GM21576 (cell line): ENCODE results near the gene CADPS.
"Not testable (repeated sequence)": the region's sequence is repeated elsewhere in the genome, so short reads cannot be mapped to it uniquely, and the experiment has no call there.

Experiments
- ATAC-seq: cut with Tn5 transposase; IDR thresholded peaks from one replicate; pipeline ENCODE4 v1.9.1; 2021; ENCODE audit warnings: mild to moderate bottlenecking, moderate library complexity; ENCODE audit not compliant: unreplicated experiment

CADPS gene

DNA sequence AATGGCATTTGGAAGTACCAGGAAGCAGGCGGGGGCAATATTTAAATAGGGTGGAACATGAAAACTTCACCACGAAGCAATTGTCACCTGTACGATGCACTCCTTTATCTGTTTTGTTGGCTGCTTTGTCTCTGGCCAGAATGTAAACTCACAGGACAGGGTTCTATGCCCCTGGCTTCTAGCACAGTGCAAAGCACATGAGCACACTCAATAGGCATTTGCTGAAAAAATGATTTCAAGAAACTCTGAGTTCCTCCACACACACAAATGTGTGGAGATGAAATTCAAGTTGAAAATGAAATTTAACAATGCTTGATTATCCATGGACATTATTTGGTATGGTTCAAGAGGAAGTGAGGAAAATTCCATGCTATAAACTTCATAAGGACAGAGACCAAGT, 272.2 kb downstream of the CADPS start:
- no peak for ATAC-seq

- ATAC-seq: no peak
Measured at GRCh38 chr3:62602129-62602770, 273.0 kb downstream of the CADPS start.

DNA sequence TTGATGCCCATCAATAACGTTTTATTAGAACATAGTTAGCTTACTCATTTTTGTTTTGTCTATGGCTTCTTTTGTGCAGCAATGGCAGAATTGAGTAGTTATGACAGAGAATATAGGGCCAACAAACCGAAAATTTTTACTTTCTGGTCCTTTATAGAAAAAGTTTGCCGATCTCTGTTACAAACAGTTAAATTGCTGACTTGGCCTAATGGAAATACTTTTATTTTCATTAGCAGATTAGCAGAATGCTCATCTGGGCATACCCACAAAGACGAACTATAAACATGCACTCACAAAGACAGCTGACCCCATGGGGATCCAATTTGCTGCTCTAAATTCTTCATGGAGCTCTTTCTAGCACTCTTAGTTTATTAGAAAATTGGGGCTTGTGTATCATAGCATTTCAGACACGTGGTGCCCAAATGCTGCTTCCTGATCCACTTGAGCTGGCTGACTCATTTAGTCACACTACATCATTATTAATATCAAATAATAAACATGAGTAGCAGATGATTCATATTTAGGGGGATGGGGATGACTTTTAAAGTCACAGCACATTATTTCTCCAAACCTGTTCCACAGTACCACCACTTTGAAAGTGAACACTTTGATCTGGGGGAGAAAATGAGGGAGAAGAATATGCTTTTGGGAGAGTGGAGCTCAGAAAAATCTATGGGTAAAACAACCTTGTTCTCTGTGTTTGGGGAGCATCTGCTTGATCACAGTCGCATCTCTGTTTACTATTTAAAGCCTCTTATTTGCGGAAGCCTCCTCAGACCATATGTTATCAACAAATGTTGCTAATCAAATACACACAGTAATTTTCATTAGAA, 273.8 kb downstream of the CADPS start:
- no peak for ATAC-seq

- no peak for ATAC-seq
Measured at GRCh38 chr3:62600033-62600432, 275.2 kb downstream of the CADPS start.

GRCh38 chr3:62597491-62597890, 277.7 kb downstream of the CADPS start:
- ATAC-seq: no peak

DNA sequence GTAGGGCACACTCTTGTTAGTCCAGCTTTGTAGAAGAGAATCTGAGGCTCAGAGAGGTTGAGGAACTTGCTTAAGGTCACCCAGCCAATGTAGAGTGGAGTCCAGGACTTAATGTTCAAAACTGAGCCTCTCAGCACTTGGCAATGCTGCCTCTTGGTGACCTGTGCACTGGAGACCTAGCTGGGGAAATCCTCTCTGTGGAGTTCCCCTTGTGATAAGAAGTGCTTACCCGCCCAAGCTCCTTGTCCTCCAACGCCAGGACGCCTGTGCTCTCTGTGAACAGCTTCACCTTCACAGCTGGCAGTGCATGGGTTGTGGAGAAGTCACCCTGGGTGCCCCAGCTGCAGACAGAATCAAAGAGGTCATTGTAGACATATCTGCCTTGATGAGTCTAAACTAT, 282.8 kb downstream of the CADPS start:
- no peak for ATAC-seq

GRCh38 chr3:62589078-62589477, 286.1 kb downstream of the CADPS start:
- no peak for ATAC-seq

- no peak for ATAC-seq
Measured at GRCh38 chr3:62587579-62588031, 287.6 kb downstream of the CADPS start.

DNA sequence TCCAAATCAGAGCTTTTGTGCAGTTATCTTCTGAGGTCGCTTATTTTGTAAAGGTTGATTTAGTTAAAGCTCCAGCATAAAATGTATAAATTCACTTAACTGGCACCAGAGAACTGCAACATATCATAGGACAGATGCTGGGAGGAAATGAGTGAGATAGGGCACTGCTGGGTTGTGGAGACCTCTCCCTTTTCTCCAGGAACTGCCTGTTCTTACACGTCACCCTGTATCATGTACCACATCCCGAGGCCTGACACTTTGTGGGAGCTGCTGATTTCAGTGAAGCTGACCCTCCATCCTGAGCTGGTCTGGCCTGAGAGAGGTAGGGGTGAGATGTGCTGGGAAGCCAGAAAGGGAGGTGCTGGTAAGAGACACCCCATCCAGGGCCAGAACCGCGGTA, 288.0 kb downstream of the CADPS start:
- ATAC-seq: no peak

DNA sequence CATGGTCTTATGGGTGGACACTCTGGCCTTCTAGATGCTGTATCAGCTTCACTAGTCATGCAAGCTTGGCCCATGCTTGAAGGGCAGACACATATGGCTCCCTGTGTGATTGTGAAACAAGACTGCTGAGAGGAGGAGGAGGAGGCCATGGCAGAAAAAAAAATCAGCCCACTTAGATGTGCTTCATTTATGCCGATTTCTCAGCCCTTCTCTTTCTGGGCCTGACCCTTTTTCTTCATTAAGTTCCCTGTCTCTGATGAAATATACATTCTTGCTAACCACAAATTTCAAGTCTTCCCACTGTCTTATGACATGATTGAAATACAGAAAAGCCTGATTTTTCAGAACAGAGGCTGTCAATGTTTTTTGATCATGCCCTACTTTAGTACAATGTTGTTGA, 288.9 kb downstream of the CADPS start:
- no peak for ATAC-seq

DNA sequence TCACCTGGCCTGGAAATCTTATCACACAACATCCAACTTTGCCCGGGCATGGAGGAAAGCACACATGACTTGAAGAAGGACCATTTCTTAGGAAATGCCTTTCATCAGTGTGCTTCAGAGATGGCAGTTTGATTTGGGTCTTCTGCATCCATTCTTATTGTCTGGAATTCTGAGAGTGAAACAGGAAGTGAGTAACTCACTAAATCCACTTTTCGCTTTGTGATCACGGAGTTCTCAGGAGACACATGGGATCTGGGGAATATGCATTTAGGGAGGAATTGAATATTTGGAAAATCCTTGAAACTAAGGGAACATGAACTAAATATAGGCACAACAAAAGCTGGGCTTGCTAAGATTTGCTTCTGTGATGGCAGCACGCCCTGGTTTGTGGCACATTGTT, 289.4 kb downstream of the CADPS start:
- no peak for ATAC-seq

DNA sequence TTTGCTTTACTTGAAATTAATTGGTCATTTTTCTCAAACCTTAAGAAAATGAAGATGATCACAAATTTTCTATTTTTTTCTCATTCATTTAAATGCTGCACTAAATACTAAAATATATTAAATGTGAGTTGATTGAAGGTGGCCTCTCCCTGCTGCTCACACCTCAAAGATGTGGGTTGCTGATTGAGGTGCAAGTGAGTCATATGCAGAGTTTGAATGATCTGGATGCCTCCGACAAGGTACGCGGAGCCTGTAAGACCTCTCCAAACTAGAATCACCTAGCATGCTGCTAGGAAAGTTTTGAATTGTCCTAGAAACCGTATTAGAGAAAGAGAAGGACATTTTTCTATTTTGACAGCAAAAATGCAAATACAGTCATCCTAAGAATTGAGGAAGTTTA, 290.6 kb downstream of the CADPS start:
- no peak for ATAC-seq

DNA sequence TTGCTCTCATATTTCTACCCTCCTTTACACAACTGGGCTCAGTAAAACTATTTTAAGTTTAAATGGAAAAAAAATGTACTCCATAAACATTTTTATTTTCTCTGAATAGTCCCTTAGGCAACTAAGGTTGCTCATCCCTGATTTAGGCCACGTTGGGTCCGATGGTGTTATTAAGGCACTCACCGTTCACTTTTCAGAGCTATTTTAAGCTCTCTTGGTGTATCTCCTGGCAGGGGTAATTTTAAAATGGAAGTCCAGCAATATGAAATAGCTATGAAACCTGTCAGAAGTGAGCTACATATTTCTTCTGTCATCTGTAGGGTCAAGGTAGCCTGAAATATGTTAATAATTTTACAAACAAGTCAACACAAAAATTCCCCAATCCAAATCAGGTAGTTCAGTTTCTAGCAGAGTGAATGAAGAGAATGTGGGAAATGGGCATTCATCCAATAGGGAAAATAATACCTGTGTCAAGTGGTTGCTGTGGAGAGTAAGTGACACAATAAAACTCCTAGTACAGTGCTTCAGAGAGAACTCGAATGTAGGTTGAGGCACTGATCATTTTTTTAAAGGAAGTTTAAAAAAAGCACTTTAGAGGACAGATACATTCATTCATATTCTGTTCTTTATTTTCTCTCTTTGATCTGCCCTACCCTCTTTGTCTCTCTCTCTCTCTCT, 292.6 kb downstream of the CADPS start:
- no peak for ATAC-seq

- not testable (repeated sequence) for ATAC-seq
Measured at GRCh38 chr3:62580485-62580884, 294.7 kb downstream of the CADPS start.

DNA sequence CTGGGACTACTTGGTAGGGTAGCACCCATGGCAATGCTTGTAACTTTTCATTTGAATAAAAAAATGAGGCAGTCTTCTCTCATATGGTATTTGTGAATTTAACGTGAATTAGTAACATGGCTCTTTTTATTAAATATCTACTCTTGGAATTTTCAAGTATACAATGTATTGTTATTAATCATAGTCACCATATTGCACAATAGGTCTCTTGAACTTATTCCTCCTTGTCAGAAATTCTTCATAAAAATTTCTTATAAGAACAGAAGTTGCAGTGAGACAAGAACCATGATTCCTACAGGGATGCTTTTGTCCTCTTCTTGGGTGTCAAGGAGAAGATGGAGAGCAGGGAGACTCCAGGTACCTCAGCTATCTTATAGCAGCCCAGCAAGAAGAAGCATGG, 298.1 kb downstream of the CADPS start:
- ATAC-seq: no peak

DNA sequence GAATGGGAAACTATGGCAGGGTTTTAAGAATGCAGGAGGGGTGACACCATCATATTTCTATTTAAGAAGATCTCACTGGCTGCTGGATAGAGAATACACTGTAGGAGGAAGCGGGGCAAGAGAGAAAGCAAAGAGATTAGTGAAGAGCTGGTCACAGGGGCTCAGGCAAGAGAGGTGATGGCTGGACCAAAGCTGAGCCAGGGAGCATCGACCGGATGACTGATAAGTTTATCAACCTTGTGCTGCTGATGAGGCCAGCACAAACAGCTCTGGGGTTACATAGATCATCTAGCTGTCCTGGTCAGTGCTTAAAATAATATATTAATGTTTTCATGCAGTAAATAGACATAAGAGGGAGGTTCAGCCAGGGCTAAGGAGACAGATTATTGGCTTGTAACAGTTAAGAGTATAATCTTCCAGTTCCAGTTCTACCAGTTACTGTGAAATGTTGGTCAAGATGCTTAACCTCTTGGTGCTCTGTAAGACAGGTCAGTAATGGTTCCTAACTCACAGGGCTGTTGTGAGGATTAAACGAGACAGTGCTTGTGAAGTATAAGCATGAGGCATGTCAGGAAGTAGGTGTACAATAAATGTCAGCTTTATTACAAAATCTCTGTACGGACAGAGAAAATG, 300.8 kb downstream of the CADPS start:
- ATAC-seq: no peak

DNA sequence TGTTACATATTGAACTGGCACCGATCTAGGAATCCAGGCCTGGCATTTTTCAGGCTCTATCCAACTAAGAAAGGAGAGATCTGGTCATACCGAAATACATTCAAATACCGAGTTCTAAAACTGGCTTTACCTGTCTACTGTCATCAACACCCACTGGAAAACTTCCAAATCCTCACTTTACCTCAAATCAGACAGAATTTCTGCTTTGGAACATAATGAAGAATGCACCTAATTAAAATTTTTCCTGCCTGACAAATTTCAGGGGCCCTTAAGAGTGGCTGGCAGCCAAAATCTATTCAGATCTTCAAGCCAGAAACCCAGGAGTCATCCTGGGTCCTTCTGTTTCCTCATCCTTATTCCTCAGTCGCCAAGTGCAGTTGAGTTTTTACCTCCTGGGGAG, 303.3 kb downstream of the CADPS start:
- no peak for ATAC-seq

DNA sequence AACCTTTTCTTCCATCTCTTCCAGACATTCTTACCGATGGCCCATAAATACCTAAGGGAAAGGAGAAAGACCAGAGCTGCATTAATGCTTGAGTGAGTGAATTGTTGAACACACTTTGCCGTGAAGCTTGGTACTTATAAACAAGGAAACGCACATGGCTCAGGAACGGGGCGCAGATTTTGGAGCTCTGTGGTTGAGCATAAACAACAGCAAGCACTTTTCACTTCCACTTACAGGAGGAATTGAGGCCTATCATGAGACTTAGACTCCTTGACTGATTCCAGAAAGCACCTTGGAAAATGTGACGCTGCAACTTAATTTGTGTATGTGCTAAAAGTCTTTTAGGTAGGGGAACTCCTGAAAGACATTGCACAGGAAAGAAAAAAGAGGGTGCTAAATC, 304.3 kb downstream of the CADPS start:
- ATAC-seq: no peak

DNA sequence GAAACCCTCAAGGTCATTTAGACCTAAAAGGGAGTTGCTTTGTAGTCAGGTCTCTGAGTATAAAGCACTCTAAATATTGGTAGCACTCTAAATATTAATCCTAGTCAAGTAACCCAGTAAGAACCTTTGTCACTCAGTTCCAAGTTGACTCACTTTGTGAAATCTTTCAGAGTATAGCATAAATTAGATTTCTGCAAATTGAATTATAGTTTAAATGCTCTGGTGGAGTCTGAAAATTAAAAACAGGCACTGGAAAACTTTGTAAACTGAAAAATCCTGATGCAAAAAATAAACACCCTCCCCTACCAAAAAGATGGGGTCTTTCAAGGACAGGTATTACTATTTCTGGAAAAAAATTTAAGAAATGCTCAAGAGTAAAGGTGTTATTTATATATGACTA, 305.6 kb downstream of the CADPS start:
- ATAC-seq: no peak

GRCh38 chr3:62567097-62568021, 307.9 kb downstream of the CADPS start:
- ATAC-seq: no peak
